ENCODE results near the gene NONO. TPM values are rescaled to one million over a fixed set of nuclear protein-coding genes. Genes with fewer than 3 reads are reported as not detected.

The NONO gene
- total and polyA plus RNA-seq, 2 of the 4 experiments (the other 2 are of a cell fraction) = 199 to 609 TPM

DNA sequence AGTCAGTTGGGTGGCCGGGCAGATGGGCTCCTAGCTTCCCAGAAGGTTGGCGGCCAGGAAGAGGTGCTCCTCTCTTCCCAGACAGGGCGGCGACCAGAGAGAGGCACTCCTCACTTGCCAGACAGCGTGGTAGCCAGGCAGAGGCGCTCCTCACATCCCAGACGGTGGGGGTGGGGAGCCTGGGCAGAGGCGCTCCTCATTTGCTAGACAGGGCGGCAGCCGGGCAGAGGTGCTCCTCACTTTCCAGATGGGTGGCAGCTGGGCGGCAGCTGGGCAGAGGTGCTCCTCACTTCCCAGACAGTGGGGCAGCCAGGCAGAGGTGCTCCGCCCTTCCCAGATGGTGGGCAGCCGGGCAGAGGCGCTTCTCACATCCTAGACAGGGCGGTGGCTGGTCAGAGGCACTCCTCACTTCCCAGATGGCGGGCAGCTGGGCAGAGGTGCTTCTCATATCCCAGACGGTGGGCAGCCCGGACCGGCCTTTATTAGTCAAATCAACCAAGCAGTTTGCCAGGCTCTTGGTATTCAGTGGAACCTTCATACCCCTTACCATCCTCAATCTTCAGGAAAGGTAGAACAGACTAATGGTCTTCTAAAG is 13.5 kb upstream of the NONO start:
- no peak overlapping the region for H2AK5ac ChIP-seq (ENCODE audit: low read depth, low read length)
- no peak overlapping the region for H3K23ac ChIP-seq (ENCODE audit: low read depth, low read length)
- TF ChIP-seq, protein P1, sequence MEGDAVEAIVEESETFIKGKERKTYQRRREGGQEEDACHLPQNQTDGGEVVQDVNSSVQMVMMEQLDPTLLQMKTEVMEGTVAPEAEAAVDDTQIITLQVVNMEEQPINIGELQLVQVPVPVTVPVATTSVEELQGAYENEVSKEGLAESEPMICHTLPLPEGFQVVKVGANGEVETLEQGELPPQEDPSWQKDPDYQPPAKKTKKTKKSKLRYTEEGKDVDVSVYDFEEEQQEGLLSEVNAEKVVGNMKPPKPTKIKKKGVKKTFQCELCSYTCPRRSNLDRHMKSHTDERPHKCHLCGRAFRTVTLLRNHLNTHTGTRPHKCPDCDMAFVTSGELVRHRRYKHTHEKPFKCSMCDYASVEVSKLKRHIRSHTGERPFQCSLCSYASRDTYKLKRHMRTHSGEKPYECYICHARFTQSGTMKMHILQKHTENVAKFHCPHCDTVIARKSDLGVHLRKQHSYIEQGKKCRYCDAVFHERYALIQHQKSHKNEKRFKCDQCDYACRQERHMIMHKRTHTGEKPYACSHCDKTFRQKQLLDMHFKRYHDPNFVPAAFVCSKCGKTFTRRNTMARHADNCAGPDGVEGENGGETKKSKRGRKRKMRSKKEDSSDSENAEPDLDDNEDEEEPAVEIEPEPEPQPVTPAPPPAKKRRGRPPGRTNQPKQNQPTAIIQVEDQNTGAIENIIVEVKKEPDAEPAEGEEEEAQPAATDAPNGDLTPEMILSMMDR (conservative IDR thresholded peaks at IDR 0.05; ENCODE audit: low read depth, low read length) = no peak
- TF ChIP-seq RFX5 (IDR thresholded peaks at IDR 0.05; ENCODE audit: low read depth, low read length) (no peak), MAZ (IDR thresholded peaks at IDR 0.05; ENCODE audit: borderline replicate concordance, low read depth, low read length) (no peak), MXI1 (IDR thresholded peaks at IDR 0.05; ENCODE audit: borderline replicate concordance, low read depth, low read length) (no peak), NFE2L2 (IDR thresholded peaks at IDR 0.05; ENCODE audit: low read depth, low read length) (no peak), BHLHE40 (IDR thresholded peaks at IDR 0.05; ENCODE audit: low read depth, low read length) (no peak), RCOR1 (IDR thresholded peaks at IDR 0.05; ENCODE audit: insufficient replicate concordance, low read length) (no peak), CHD1 (IDR thresholded peaks at IDR 0.05; ENCODE audit: low read depth, low read length) (no peak)
- TF ChIP-seq, protein P2, sequence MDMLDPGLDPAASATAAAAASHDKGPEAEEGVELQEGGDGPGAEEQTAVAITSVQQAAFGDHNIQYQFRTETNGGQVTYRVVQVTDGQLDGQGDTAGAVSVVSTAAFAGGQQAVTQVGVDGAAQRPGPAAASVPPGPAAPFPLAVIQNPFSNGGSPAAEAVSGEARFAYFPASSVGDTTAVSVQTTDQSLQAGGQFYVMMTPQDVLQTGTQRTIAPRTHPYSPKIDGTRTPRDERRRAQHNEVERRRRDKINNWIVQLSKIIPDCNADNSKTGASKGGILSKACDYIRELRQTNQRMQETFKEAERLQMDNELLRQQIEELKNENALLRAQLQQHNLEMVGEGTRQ (IDR thresholded peaks at IDR 0.05; ENCODE audit: low read depth, low read length) = no peak
- no peak overlapping the region for H4K91ac ChIP-seq (ENCODE audit: insufficient read depth, low read depth, low read length)
- ATAC-seq (ENCODE audit: low read depth) = no peak
- H4K8ac ChIP-seq (ENCODE audit: low read depth in 2 of 2, low read length in 2 of 2) = no peak overlapping the region
- H3K4ac ChIP-seq (ENCODE audit: low read depth, low read length) = no peak overlapping the region
- H3K9ac ChIP-seq (ENCODE audit: low read depth, low read length) = no peak overlapping the region
- intact Hi-C loops (cut with micrococcal nuclease) (no loop called here), dilution Hi-C loops (cut with HindIII; ENCODE audit: low sequenced_read_pairs, unreplicated experiment) (no loop called here), in situ Hi-C loops (cut with MboI; ENCODE audit: low sequenced_read_pairs) (no loop called here)
- ChIA-PET CTCF (no interaction called here), POLR2A (ENCODE audit: unreplicated experiment) (no interaction called here)
- no peaks in the 10 kb centered on the region; the same call in 1 of the 2 replicates for H3K9me3 ChIP-seq (ENCODE audit: control insufficient read depth, insufficient read depth, low read length)
- no peak for DNase-seq
- no peak overlapping the region for H3K56ac ChIP-seq (ENCODE audit: extremely low read depth, insufficient read depth, low read length)
- H3K27me3 ChIP-seq (ENCODE audit: control insufficient read depth, insufficient read depth, low read length) = no peaks in the 10 kb centered on the region
- no peak overlapping the region for H2BK20ac ChIP-seq (ENCODE audit: low read depth, low read length)
- no peak overlapping the region for H2AFZ ChIP-seq (replicated peaks; ENCODE audit: low read length, poor library complexity)
- no peak overlapping the region for H3K27ac ChIP-seq (ENCODE audit: insufficient read depth, low read length)
- BruUV-seq (replicated peaks) = no TSS peak
- no peaks in the 10 kb centered on the region for H3K4me1 ChIP-seq (ENCODE audit: control insufficient read depth, insufficient read depth, low read length)
- H2AK9ac ChIP-seq (replicated peaks; ENCODE audit: low read depth, low read length, poor library complexity) = no peak overlapping the region
- H2BK15ac ChIP-seq (ENCODE audit: low read depth, low read length) = no peak overlapping the region
- no peak overlapping the region for H3K4me3 ChIP-seq (ENCODE audit: insufficient read depth, low read depth, low read length)
- no peaks in the 10 kb centered on the region for H3K79me1 ChIP-seq (ENCODE audit: low read depth in 1 of 2, low read length in 2 of 2)
- H3K14ac ChIP-seq (replicated peaks; ENCODE audit: low read depth, low read length) = no peak overlapping the region
- H3K4me2 ChIP-seq (ENCODE audit: low read depth, low read length) = no peak overlapping the region
- no peaks in the 10 kb centered on the region for H3K9me1 ChIP-seq (ENCODE audit: insufficient read depth, low read length)
- no peaks in the 10 kb centered on the region for H4K20me1 ChIP-seq (ENCODE audit: insufficient read depth, low read length)
- 76% methylated on average over 10 of the region's 19 CpGs; no CpG with 5 or more reads in 1 of the 2 experiments for WGBS, 2 experiments (ENCODE audit: extremely low coverage in 2 of 2, insufficient read length in 1 of 2)
- no peaks in the 10 kb centered on the region for H3K36me3 ChIP-seq (ENCODE audit: control insufficient read depth, insufficient read depth, low read length)
- no peak overlapping the region for H3K18ac ChIP-seq (ENCODE audit: low read depth, low read length)
- no peak overlapping the region for H2BK120ac ChIP-seq (ENCODE audit: low read depth, low read length)
- H4K5ac ChIP-seq (ENCODE audit: low read depth, low read length) = no peak overlapping the region
- H2BK5ac ChIP-seq (ENCODE audit: low read depth, low read length, poor library complexity, severe bottlenecking) = no peak overlapping the region

Data from IMR-90 (cell line).